Right forelimb (tissue), 1 donor: ENCODE results near the gene KRT83.
"Not testable (repeated sequence)": the region's sequence is repeated elsewhere in the genome, so short reads cannot be mapped to it uniquely, and the experiment has no call there.

Source experiments
- DNase-seq: peaks from one replicate; pipeline ENCODE4 v3.0.0-alpha.2; 2018

The KRT83 gene

DNA sequence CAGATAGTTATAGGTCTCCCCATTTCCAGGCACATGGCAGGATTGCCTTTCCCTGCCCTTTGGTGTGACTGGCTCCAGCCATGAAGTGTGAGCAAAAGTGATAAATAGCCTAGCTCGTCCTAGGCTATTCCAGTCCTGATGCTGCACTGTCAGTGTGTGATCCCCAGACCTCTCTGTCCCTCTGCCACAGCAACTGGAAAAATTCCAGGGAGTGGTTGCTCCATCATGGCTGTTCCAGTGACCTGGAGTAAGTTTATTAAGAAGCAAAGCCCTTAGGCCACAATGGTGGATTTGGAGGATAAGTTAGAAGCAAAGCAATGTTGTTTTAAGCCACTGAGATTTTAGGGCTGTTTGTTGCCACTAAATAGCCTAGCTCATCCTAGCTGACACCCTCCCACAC, 9.8 kb upstream of the KRT83 start:
- no peak for DNase-seq

DNA sequence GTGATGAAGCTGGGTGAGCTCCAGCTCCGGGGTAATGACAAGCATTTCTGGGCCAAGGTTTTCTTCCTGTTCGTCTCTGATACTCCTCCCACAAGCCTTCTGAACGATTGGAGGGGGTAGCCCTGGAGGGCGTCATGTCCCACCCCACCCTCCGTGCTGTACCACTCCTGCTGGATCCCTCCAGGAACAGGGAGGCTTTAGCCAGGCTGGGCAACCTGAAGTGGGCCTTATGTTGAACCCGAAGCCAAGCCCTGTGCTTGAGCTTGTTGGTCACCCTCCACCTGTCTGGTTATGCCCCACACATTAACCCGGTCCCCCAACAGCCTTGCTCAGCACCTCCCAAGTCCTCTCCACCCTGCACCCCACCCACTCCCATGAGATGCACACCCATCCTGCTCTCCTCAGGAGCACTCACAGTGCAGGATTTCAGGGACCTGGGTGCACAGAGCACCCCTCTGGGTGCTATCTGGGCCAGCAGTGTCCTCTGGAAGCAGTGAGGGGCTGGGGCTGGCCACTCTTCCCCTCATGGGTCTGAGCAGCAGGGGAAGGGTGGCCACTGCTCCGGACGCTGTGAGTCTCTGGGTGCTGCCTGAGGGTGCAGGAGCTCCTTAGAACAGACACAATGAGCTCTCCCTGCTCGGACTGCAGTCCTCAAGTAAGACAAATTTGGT, 6.8 kb upstream of the KRT83 start:
- DNase-seq, result no peak

DNA sequence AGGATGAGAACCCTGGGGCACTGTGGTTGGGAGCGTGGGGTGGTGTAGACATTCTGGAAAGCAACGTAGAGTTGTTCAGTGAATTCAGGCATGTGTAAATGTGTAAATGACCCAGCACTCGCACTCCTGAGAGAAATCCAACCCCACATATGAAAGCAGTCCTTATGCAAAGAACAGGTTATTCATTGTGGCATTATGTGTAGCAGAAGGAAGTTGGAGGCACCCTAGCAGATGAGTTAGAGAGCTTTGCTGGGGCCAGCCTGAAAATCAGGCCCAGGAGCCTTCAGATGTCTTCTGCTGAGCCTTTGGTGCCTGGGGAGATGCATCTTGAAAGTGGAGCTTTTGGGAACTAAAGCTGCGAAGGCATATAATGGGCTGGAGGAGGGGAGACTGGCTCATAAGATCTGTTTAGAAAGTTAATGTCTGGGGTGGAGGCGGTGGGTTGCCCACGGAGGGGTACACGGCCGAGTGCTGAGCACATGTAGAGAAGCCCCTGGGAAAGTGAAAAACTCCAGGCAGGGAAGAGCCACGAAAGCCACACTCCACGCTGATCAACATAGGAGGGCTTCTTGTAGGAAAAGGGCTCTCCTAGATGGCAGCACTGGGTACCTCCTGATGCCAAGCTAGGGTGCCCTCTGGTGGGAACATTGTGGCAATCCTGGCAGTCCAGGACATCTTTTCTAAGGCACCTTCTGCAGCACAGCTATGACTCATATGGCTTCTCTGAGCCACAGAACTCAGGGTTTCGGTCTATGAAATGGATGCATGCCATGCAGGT, 6.0 kb upstream of the KRT83 start:
- peak; percentile 66 for DNase-seq

DNA sequence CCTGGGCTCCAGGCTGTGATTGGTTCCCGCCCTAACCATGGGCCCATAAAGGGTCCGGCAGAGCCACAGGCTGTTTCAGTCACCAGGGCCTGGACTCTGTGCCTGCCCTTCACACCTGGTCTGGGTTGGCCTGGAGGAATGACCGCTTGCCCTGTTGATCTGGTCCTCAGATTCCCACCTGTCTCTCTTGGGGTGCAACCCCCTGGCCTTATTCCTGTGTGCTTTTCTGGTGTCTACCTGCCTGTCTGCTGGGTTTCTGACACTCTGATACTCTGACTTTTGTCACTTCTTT, 2.9 kb upstream of the KRT83 start:
- DNase-seq, result no peak

DNA sequence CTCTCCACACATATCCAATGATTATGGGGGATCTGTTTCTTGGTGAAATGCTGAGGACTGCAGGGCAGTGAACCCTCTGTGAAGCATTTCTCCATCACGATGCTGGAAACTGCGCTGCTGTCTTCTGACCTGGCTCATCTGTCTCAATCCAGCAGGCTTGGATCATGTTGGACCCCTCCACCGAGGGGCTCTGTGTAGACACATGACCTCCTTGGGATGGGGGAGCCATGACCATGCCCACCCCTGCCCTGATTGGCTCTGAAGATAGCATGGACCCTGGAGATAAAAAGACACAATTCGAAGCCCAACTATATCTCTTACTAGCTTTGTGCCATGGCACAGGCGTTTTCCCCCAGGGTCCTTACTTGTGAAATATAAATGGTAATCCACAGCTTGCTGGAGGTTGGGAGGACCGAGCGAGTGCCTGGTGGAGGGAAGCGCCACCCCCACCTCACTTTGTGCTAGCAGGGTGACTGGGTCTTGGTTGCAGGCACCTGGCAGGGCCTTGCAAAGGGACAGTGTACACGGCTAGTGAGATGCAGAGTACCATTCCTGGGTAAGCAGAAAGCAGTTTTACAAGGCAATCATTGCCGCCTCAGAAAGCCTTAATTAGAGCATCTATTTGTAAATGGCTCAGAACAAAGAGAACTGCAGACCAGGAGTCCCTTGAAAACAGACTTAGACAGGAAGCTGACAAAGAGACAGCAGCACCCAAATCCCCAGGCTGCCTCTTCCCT, 2.4 kb upstream of the KRT83 start:
- no peak for DNase-seq

DNA sequence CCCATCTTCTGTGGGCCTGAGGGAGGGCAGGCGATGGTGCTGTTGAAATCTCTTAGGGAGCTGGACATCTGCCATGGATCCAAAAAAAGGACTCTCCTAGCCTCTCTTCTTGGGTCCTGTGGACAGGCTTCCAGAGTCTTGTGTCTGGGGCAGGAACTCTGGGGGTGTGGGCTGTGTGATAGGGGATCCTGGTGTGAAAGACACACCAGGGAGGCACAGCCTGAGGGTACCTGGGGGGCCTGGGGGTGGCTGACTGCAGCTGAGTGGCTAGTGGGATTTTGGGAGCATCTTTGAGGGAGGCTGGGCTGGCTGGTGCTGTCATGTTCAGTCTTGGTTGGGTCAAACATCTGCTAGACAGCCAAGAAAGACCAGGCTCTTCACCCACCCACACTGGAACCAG, 1.8 kb upstream of the KRT83 start:
- no peak for DNase-seq

DNA sequence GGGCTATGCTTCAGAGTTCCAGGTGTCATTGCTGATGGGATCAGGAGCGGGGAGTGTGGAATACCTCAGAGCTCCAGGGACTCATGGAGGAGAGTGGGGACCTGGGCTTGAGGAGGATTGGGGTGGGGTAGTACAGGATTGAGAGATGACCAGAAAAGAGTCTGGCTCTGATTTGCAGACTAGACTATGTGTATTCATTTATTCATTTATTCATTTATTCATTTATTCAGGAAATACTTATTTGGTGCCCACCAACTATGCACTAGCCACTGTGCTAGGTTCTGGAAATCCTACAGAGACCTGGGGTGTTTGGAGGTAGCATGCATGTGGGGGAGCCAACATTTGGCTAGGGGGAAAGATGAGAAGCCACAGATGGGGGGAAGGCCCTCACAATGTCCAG, 871 bp upstream of the KRT83 start:
- DNase-seq, result no peak

DNA sequence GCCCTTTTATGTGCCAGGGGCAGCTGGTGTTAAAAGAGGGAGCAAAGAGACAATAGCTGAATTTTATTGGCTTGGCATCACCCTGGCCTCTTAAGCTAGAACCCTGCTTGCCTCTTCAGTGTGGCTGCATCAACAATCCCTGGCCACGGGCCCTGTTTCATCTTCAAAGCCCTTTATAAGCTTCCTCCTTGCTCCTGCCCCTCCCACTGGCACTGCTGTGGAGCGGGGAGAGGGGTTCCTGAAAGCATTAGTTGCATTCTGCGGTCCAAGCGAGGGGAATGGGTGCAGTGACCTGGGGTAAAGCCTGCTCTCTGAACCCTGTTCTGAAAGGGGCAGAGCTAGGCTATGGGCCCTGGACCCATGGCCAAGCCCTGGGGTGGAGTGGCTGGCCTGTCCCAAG, 220 bp upstream of the KRT83 start:
- DNase-seq, result no peak

DNA sequence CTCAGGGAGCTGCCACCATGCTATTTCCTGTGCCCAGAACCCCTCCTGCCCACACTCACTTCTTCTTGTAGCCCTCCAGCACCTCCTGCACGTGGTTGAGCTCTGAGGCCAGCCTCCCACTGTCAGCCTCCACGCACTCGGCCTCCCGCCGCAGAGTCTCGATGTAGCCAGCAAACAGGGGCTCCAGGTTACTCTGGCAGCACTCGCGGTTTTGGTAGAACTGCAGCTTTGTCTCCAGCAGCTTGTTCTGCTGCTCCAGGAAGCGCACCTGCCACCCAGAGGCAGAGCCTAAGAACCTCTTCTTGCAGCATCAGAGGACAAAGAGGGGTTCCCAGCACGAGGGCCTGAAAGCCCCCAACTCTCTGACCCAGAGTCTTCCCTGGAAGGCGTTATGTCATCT, 2.1 kb downstream of the KRT83 start:
- DNase-seq, result no peak

DNA sequence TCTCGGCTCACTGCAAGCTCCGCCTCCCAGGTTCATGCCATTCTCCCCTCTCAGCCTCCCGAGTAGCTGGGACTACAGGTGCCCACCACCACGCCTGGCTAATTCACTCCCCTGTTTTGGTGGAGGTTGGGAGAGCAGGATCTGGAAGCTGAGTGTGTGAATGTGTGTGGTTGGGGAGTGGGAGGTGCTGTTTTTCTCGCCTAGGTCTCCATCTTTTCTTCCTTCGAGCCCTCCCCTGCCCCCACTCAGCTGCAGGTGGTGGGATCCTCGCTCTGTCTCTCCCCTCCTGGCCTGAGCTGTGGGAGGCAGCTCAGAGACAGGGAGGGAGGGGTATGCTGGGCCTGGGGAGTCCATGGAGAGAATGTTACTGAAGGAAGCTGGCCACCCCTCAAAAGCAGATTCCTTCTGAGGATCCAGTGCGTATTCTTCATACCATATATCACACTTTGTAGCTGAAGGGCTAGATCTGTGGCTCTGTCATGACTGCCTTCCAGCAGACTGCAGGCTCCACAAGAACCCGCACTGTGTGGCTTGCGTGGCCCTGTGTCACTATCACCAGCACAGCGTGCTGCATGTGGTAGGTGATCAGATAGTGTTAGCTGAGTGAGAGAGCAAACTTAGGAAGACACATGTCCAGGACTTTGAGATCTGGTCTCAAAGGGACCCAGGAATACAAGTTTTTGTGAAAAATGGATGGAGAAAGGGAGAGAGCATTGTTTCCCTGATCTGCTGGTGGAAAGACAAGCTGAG, 2.8 kb downstream of the KRT83 start:
- DNase-seq, result no peak

DNA sequence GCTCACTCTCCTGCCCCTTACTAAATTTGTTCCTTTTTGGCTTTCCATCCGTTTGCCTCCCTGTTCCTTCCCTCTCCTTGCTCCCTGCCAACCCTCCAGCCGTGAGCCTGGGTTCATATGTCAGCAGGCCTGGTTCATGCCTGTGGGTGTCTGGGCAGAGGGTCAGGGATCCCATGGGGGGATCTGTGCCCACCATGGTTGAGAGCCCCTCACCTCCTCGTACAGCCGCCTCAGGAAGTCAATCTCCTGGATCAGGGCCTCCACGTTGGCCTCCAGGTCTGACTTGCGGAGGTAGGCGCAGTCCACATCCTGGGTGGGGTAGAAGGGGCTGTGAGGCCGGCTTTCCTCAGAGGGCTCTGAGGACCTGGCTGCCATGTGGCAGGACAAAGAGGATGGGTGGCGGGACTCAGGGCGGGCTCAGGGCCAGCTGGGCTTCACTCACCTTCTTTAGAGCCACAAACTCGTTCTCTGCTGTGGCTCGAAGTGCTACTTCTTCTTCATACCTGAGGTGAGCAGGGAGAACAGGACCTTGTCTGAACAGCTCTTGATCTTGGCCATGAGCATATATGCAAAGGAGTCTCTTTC, 3.6 kb downstream of the KRT83 start:
- no peak for DNase-seq

DNA sequence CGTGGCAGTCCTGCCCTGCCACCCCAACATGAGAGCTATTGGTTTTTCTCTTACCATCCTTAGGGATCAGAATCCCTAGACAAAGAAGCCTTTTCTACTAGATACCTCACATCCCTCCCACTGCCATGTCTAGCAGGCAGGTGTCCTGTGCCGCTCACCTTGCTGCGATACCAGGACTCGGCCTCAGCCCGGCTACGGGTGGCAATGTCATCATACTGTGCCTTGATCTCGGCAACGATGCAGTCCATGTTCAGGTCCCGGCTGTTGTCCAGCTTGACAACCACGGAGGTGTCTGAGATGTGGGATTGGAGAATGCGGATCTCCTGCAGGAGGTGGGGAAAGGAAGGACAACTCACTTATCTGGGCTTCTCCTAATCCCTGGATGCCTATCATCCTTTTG, 4.5 kb downstream of the KRT83 start:
- no peak for DNase-seq

DNA sequence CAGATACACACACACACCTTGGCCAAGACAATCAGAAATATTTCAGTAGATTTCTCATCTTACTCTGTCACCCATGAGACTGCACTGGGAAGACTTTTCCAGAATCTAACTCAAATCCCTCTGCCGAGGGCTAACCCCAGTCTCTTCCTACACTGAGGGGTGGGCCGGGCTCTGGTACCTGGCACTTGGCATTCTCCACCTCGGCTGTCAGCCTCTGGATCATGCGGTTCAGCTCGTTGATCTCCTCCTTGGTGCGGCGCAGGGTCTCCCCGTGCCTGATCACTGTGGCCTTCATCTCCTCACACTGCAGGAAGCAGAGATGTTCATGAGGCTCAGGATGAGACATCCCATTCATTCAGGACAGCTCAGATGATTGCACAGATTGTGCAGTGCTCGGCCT, 4.9 kb downstream of the KRT83 start:
- no peak for DNase-seq

DNA sequence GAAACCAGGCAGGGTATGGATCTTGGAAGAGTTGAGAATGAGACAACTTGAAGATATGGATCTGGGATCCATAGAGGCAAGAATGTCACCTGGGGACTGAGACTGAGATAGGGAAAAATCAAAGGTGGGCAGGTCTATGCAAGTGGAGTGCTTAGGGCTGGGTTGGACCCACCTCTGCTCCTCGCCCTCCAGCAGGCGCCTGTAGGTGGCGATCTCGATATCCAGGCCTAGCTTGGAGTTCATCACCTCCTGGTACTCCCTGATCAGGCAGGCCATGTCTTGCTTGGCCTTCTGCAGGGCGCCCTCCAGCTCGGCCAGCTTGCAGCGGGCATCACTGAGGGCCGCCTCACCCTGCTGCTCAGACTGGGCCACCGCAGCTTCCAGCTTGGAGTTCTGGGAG, 5.5 kb downstream of the KRT83 start:
- DNase-seq, result not testable (repeated sequence)

DNA sequence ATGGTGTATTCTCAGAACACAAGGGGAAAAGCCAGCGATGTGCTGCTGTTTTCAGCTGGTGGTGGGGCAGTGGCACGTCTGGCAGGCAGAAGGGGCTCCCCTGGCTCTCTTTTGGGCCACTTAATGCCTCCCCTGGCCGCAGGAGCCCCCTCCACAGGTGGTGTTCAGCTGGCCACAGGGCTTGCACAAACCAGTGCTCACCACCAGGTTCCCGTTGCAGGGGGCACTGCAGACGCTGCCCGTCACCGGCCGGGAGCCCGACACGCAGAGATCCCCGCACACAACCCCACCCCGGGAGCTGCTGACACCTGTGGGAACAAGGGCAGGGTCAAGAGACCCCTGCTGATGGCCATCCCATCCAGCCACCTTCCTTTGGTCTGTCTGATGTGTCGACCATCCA, 6.7 kb downstream of the KRT83 start:
- DNase-seq, result no peak

DNA sequence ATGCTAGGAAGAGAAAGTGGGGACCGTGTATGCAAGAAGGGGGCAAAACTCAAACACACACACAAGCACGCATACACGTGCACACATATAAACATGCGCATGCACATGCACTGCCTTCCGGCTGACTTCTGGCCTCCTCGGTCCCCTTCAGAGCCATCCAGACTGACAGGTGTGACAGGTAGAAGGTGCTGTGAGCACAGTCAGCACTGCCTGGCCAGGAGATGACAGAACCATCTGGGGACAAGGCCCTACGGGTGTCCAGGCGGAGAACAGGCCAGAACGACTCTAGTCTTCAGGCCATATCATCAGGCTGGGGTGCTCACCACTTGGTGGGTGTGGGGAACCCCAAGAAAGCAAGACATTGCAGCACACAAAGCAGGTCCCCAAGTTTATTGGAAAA, 7.3 kb downstream of the KRT83 start:
- no peak for DNase-seq

DNA sequence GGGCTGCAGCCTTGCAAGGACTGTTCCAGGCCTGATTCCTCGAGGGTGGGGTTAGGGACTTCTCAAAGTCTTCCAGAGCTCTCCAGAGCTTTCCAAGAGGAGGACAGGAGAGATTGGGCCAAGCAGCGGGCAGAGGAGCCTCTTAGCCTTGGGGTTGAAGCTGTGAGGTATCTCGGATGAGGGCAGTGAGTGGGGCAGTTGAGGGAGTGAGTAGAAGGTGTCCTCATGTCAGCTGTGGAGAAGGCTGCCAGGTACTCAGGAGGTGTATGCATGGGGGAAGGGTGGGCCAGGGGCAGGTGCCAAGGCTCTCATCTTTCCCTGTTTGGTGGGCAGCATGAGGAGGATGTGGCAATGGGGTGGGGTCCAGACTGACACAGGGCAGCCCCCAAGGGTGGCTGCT, 7.7 kb downstream of the KRT83 start:
- peak; percentile 2 for DNase-seq

DNA sequence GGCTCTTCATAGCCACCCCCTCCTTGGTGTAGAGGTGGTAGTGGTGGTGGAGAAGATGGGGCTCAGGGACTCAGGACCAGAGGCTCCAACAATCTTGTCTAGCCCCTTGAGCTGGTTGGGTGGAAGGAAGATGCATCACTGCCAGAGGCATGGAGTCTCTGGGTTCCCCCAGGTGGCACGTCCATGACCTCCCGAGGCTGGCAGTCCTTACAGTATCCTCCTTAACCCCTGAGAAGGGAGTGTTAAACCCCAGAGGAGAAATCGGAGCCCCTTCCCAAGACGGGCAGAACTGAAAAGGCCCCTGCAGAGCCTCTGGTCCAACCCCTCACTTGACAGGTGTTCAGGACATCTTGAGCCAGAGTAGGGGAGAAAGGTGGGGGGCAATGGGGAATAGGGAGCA, 9.1 kb downstream of the KRT83 start:
- no peak for DNase-seq

DNA sequence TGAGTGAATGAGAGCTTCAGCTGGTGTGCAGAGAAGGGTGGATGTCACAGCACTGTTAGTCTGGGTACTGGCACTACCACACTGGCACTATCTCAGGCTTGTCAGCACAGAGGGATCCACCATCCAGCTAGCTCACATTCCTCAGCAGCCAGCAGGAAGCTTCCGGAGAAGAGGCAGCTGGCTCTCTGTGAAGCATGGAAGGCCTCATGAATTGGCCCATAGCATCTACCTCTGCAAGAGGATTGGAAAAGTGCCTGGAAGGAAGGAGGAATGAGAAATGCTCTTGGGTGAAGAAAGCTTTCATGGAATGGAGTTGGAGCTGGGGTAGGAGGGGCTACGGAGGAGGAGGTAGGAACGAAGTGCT, 9.9 kb downstream of the KRT83 start:
- no peak for DNase-seq

DNA sequence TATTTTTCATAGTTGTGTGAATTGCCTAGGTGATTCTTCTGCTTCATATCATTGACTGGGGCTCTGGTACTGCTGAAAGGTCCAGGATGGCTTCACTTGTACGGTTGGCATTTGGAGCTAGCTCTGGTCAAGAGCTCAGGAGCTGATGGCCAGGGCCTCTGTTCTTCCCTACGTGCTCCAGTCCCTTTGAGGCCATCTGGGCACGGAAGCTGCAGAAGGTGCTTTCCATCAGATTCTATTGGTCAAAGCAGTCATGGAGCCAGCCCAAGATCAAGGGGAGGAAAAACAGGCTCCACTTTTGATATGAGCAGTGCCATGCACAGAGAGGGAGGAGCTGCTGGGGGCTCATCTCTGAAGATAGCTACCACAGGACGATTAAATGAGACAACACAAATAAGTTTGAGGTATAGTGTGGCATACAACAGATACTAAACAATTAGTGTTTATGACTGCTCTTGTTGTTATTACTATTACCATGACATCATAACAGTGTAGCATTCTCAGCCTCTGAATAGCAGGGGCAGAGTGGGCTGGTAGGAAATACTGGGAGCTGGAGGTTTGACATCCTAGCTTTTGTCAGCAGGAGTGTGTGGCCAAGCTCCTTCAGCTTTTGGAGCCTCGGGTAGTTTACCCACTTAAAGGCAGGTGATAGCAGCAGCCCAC, 10.4 kb downstream of the KRT83 start:
- DNase-seq, result no peak

DNA sequence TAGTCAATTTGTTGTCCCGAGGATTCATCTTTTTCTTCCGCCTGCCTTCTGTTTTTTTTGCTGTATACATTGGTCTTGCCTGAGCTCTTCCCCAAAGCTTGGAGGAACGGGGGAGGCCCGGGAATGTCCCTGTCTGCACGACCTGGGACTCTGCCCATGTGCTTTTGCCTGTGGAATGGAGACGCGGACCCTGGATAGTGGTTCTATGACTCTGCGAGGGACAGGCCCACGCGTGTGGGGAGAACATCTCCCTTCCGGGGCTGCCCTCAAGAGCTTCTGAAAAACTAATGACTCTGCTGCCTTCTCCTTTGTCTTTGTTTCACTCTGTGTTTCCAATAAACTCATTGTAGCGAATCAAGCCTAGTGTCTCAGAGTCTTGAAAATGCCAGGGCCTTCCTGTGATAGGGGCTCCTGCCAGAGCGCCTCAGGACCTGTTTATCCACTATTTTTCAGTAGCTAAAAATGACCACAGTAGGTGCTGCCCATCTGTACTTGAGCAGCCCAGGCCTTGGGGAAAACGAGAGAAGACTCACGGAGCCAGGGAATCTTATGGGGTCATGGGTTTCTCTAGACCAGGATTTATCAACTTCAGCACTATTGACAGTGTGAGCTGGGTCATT, 12.3 kb downstream of the KRT83 start:
- no peak for DNase-seq
